HepG2 (cell line): ENCODE measurements around the gene ZSCAN26. TPM values are rescaled to one million over a fixed set of nuclear protein-coding genes. Genes with fewer than 3 reads are reported as not detected.

ENCODE experiments used
- BRD4 ChIP-seq: sonication (generic); formaldehyde crosslinking; IDR thresholded peaks from 2 replicates; pipeline ENCODE4 v1.4.0; 2020; ENCODE audit warnings: missing genetic modification reagents
- FOXP4 ChIP-seq: sonication (generic); formaldehyde crosslinking; IDR thresholded peaks from 2 replicates; pipeline ENCODE4 v1.4.0; 2020; ENCODE audit warnings: missing genetic modification reagents
- GLMP ChIP-seq: sonication (generic); formaldehyde crosslinking; IDR thresholded peaks from 2 replicates; pipeline ENCODE4 v1.9.0; 2021; ENCODE audit warnings: missing genetic modification reagents, mild to moderate bottlenecking, borderline replicate concordance
- IRF2 ChIP-seq: IDR thresholded peaks from 2 replicates; pipeline ENCODE4 v1.6.1; 2018; ENCODE audit warnings: missing genetic modification reagents, missing compliant biosample characterization
- ISL2 ChIP-seq: sonication (generic); formaldehyde crosslinking; IDR thresholded peaks from 2 replicates; pipeline ENCODE4 v1.5.0; 2020; ENCODE audit warnings: missing genetic modification reagents
- SNAPC2 ChIP-seq: sonication (generic); formaldehyde crosslinking; IDR thresholded peaks from 2 replicates; pipeline ENCODE4 v1.8.1; 2022; ENCODE audit warnings: mild to moderate bottlenecking, missing genetic modification reagents
- SNRNP70 ChIP-seq: fragments of 200-400 bp; formaldehyde crosslinking; IDR thresholded peaks from 2 replicates; pipeline ENCODE4 v1.6.1; 2017; ENCODE audit warnings: mild to moderate bottlenecking, low read depth, low read length, moderate library complexity
- SRSF9 ChIP-seq: fragments of 200-400 bp; formaldehyde crosslinking; IDR thresholded peaks from 2 replicates; pipeline ENCODE4 v1.6.1; 2018; ENCODE audit warnings: borderline replicate concordance, mild to moderate bottlenecking, low read depth, low read length; ENCODE audit not compliant: insufficient read depth, poor library complexity, severe bottlenecking
- UBTF ChIP-seq: sonication (generic); formaldehyde crosslinking; IDR thresholded peaks from 2 replicates; pipeline ENCODE4 v1.4.0; 2020; ENCODE audit warnings: mild to moderate bottlenecking, missing genetic modification reagents
- ZMAT3 ChIP-seq: sonication (generic); formaldehyde crosslinking; conservative IDR thresholded peaks from 2 replicates; pipeline ENCODE4 v1.7.0; 2021; ENCODE audit warnings: missing genetic modification reagents
- ZNF749 ChIP-seq: sonication (generic); formaldehyde crosslinking; IDR thresholded peaks from 2 replicates; pipeline ENCODE4 v1.8.0; 2022; ENCODE audit warnings: mild to moderate bottlenecking, missing genetic modification reagents, moderate library complexity, borderline replicate concordance
- ZSCAN21 ChIP-seq: sonication (generic); formaldehyde crosslinking; IDR thresholded peaks from 2 replicates; pipeline ENCODE4 v1.8.0; 2022; ENCODE audit warnings: mild to moderate bottlenecking, missing genetic modification reagents, moderate library complexity, borderline replicate concordance
- ZXDC ChIP-seq: sonication (generic); formaldehyde crosslinking; IDR thresholded peaks from 2 replicates; pipeline ENCODE4 v1.5.0; 2020; ENCODE audit warnings: mild to moderate bottlenecking, missing genetic modification reagents
- polyA plus RNA-seq, 8 experiments: library from polyadenylated mRNA; depleted of rRNA in 3 of 8; stranded (reverse) in 7 of 8; unstranded in 1 of 8; fragments of >200 nt; fragmentation: Illumina TruSeq in 4 of 8; extraction: Trizol in 4 of 8; gene quantifications; 2 replicates each; pipeline versions ENCODE4 v1.2.1 to v1.2.3, GENCODE V29; 2011 to 2016; ENCODE audit warnings: low read depth in 4 of 8, missing spikeins in 1 of 8, mixed read lengths in 1 of 8; ENCODE audit not compliant: insufficient read depth in 1 of 8
- total RNA-seq, 5 experiments: library from RNA; depleted of rRNA; stranded (reverse); fragments of >200 nt; fragmentation: Illumina TruSeq; extraction: Trizol; gene quantifications; 2 replicates each; pipeline ENCODE4 v1.2.3, GENCODE V29; 2016; ENCODE audit warnings: low read depth in 1 of 5
- TF ChIP-seq, protein P1 (sequence below): sonication (generic); formaldehyde crosslinking; IDR thresholded peaks from 2 replicates; pipeline ENCODE4 v1.4.0; 2020; ENCODE audit warnings: missing genetic modification reagents
- TF ChIP-seq, protein P2 (sequence below): sonication (generic); formaldehyde crosslinking; IDR thresholded peaks from 2 replicates; pipeline ENCODE4 v1.5.1; 2020; ENCODE audit warnings: missing genetic modification reagents, mild to moderate bottlenecking, borderline replicate concordance

Gene ZSCAN26
- total and polyA plus RNA-seq, 2 of the 13 experiments (the other 11 are each of a cell fraction or from before 2014, with no cell fraction given), result 12.0 to 15.6 TPM

- TF ChIP-seq SRSF9 (no peak), ZSCAN21 (CRISPR knock-in tag) (no peak), IRF2 (peak; percentile 77), BRD4 (CRISPR knock-in tag) (peak; percentile 40; the same call in 1 of the 2 replicates), ZMAT3 (CRISPR knock-in tag) (0 out of 2 replicates have a peak, but pooled peaks have one; percentile 51), UBTF (CRISPR knock-in tag) (peak; percentile 96), ZNF749 (no peak), GLMP (CRISPR knock-in tag) (no peak), SNAPC2 (CRISPR knock-in tag) (peak; percentile 64; the same call in 1 of the 2 replicates), SNRNP70 (no peak), FOXP4 (CRISPR knock-in tag) (0 out of 2 replicates have a peak, but pooled peaks have one; percentile 41), ISL2 (CRISPR knock-in tag) (peak; percentile 78), ZXDC (CRISPR knock-in tag) (no peak)
- TF ChIP-seq, protein P1, sequence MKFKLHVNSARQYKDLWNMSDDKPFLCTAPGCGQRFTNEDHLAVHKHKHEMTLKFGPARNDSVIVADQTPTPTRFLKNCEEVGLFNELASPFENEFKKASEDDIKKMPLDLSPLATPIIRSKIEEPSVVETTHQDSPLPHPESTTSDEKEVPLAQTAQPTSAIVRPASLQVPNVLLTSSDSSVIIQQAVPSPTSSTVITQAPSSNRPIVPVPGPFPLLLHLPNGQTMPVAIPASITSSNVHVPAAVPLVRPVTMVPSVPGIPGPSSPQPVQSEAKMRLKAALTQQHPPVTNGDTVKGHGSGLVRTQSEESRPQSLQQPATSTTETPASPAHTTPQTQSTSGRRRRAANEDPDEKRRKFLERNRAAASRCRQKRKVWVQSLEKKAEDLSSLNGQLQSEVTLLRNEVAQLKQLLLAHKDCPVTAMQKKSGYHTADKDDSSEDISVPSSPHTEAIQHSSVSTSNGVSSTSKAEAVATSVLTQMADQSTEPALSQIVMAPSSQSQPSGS (CRISPR knock-in tag), result peak; percentile 58; the same call in 1 of the 2 replicates
- TF ChIP-seq, protein P2, sequence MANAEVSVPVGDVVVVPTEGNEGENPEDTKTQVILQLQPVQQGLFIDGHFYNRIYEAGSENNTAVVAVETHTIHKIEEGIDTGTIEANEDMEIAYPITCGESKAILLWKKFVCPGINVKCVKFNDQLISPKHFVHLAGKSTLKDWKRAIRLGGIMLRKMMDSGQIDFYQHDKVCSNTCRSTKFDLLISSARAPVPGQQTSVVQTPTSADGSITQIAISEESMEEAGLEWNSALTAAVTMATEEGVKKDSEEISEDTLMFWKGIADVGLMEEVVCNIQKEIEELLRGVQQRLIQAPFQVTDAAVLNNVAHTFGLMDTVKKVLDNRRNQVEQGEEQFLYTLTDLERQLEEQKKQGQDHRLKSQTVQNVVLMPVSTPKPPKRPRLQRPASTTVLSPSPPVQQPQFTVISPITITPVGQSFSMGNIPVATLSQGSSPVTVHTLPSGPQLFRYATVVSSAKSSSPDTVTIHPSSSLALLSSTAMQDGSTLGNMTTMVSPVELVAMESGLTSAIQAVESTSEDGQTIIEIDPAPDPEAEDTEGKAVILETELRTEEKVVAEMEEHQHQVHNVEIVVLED (CRISPR knock-in tag), result peak; percentile 72
Measured at GRCh38 chr6:28281288-28282064, 14.5 kb downstream of the ZSCAN26 start, which contains the start of gene PGBD1 (continued).
